Chondrocyte (in vitro differentiated cells): Measurements from ENCODE around the gene LOXL1. TPM values are rescaled to one million over a fixed set of nuclear protein-coding genes. Genes with fewer than 3 reads are reported as not detected.

Source experiments
- DNase-seq: peaks from one replicate; pipeline ENCODE4 v3.0.0; 2021; ENCODE audit warnings: mixed read lengths, low spot score
- H3K27ac Mint-ChIP-seq: one replicate; pipeline ENCODE4 v1.8.0; 2021; ENCODE audit warnings: mild to moderate bottlenecking, moderate library complexity, mixed read lengths; ENCODE audit not compliant: unreplicated experiment
- H3K27me3 Mint-ChIP-seq: 2 replicates; pipeline ENCODE4 v1.8.0; 2021; ENCODE audit warnings: low read depth, mixed read lengths
- H3K36me3 Mint-ChIP-seq: 2 replicates; pipeline ENCODE4 v1.8.0; 2021; ENCODE audit warnings: low read depth, mixed read lengths
- H3K4me1 Mint-ChIP-seq: 2 replicates; pipeline ENCODE4 v1.8.0; 2021; ENCODE audit warnings: low read depth, mild to moderate bottlenecking, mixed read lengths
- H3K4me3 Mint-ChIP-seq: one replicate; pipeline ENCODE4 v1.8.0; 2021; ENCODE audit warnings: mild to moderate bottlenecking, moderate library complexity, mixed read lengths; ENCODE audit not compliant: unreplicated experiment
- H3K9me3 Mint-ChIP-seq: 2 replicates; pipeline ENCODE4 v1.8.0; 2021; ENCODE audit warnings: low read depth, mixed read lengths
- CTCF ChIP-seq: fragments of 200-600 bp; sonication (generic); IDR thresholded peaks from 2 replicates; pipeline ENCODE4 v1.5.0; 2021; ENCODE audit warnings: antibody characterized with exemption, mild to moderate bottlenecking, moderate library complexity
- total RNA-seq: library from RNA; stranded (reverse); gene quantifications from 3 replicates; pipeline ENCODE4 v1.2.1, GENCODE V29; 2021

Gene LOXL1
- total RNA-seq, 1 donor from 2014 or later: 428 TPM

- Mint-ChIP-seq H3K27ac (peak overlapping the region; percentile 98), H3K4me1 (peaks cover 79% of the 10 kb centered on the region), H3K36me3 (peaks cover 5% of the 10 kb centered on the region), H3K27me3 (no peaks in the 10 kb centered on the region), H3K4me3 (no peak overlapping the region), H3K9me3 (no peaks in the 10 kb centered on the region)
- TF ChIP-seq CTCF: no peak
- no peak for DNase-seq
Observed at GRCh38 chr15:73984208-73984979, 58.1 kb downstream of the LOXL1 start.

GRCh38 chr15:73985101-73985873, 59.0 kb downstream of the LOXL1 start:
- TF ChIP-seq CTCF: no peak
- no peak overlapping the region for H3K27ac Mint-ChIP-seq
- peak; percentile 43 for DNase-seq
- H3K27me3 Mint-ChIP-seq: no peaks in the 10 kb centered on the region
- peaks cover 87% of the 10 kb centered on the region for H3K4me1 Mint-ChIP-seq
- no peak overlapping the region for H3K4me3 Mint-ChIP-seq
- H3K36me3 Mint-ChIP-seq: peaks cover 5% of the 10 kb centered on the region
- H3K9me3 Mint-ChIP-seq: no peaks in the 10 kb centered on the region

GRCh38 chr15:73986055-73986775, 60.0 kb downstream of the LOXL1 start:
- peak; percentile 42 for DNase-seq
- H3K27ac Mint-ChIP-seq: peak overlapping the region; percentile 71
- peaks cover 97% of the 10 kb centered on the region for H3K4me1 Mint-ChIP-seq
- TF ChIP-seq CTCF: no peak
- H3K9me3 Mint-ChIP-seq: no peaks in the 10 kb centered on the region
- H3K36me3 Mint-ChIP-seq: peaks cover 5% of the 10 kb centered on the region
- H3K4me3 Mint-ChIP-seq: no peak overlapping the region
- H3K27me3 Mint-ChIP-seq: no peaks in the 10 kb centered on the region

GRCh38 chr15:73986776-73987056, 60.5 kb downstream of the LOXL1 start:
- peak overlapping the region; percentile 27 for H3K27ac Mint-ChIP-seq
- TF ChIP-seq CTCF: no peak
- H3K9me3 Mint-ChIP-seq: no peaks in the 10 kb centered on the region
- H3K4me1 Mint-ChIP-seq: peaks cover 97% of the 10 kb centered on the region
- no peak for DNase-seq
- no peaks in the 10 kb centered on the region for H3K27me3 Mint-ChIP-seq
- H3K36me3 Mint-ChIP-seq: peaks cover 5% of the 10 kb centered on the region
- H3K4me3 Mint-ChIP-seq: no peak overlapping the region

GRCh38 chr15:73987250-73987649, 61.0 kb downstream of the LOXL1 start:
- DNase-seq: no peak
- no peak overlapping the region for H3K4me3 Mint-ChIP-seq
- no peaks in the 10 kb centered on the region for H3K27me3 Mint-ChIP-seq
- H3K36me3 Mint-ChIP-seq: peaks cover 5% of the 10 kb centered on the region
- H3K9me3 Mint-ChIP-seq: no peaks in the 10 kb centered on the region
- peak overlapping the region; percentile 17 for H3K27ac Mint-ChIP-seq
- peaks cover 92% of the 10 kb centered on the region for H3K4me1 Mint-ChIP-seq
- TF ChIP-seq CTCF: no peak
